ENCODE measurements around the gene DEPP1.

DNA sequence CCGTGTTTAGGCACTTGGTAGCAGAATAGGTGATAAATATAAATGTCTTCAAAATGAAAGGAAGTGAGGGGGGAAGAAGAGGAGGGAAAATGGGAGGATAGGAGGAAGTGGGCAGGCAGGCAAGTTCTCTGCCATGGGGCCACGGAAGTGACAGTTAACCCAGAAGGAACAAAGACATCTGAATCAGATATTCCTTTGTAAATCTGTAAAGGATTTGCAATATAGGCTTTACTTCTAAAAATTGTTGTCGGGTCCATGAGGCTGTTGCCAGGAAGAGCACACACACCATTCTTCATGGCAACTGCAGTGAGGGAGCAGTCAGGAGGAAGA, 42.7 kb downstream of the DEPP1 start:
- TF ChIP-seq, protein P1, sequence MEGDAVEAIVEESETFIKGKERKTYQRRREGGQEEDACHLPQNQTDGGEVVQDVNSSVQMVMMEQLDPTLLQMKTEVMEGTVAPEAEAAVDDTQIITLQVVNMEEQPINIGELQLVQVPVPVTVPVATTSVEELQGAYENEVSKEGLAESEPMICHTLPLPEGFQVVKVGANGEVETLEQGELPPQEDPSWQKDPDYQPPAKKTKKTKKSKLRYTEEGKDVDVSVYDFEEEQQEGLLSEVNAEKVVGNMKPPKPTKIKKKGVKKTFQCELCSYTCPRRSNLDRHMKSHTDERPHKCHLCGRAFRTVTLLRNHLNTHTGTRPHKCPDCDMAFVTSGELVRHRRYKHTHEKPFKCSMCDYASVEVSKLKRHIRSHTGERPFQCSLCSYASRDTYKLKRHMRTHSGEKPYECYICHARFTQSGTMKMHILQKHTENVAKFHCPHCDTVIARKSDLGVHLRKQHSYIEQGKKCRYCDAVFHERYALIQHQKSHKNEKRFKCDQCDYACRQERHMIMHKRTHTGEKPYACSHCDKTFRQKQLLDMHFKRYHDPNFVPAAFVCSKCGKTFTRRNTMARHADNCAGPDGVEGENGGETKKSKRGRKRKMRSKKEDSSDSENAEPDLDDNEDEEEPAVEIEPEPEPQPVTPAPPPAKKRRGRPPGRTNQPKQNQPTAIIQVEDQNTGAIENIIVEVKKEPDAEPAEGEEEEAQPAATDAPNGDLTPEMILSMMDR (IDR thresholded peaks at IDR 0.05; ENCODE audit: extremely low read depth in 1 of 2, insufficient read depth in 1 of 2, low read depth in 1 of 2, low read length in 2 of 2) = no peak
- TF ChIP-seq POLR2A (IDR thresholded peaks at IDR 0.05; ENCODE audit: low read depth, low read length) = no peak
